AG09309 (cell line): ENCODE results near the gene DIP2C.
A peak's percentile ranks its signal among the peaks of the same experiment; 100 is the strongest.
"Not testable (repeated sequence)": the region's sequence is repeated elsewhere in the genome, so short reads cannot be mapped to it uniquely, and the experiment has no call there.

Experiments used
- DNase-seq: peaks from one replicate; pipeline ENCODE4 v3.0.0-alpha.2; 2010; ENCODE audit warnings: low read depth
- H3K4me3 ChIP-seq: 2 replicates; pipeline ENCODE4 v1.5.1; 2011; ENCODE audit warnings: mild to moderate bottlenecking, low read depth, low read length, moderate library complexity; ENCODE audit not compliant: control insufficient read depth
- TF ChIP-seq, protein P1 (sequence below): IDR thresholded peaks from 2 replicates; pipeline ENCODE4 v1.5.1; 2011; ENCODE audit warnings: mild to moderate bottlenecking, low read depth, low read length, inconsistent platforms; ENCODE audit not compliant: insufficient read depth, control insufficient read depth; ENCODE audit errors: missing control alignments

The DIP2C gene

DNA sequence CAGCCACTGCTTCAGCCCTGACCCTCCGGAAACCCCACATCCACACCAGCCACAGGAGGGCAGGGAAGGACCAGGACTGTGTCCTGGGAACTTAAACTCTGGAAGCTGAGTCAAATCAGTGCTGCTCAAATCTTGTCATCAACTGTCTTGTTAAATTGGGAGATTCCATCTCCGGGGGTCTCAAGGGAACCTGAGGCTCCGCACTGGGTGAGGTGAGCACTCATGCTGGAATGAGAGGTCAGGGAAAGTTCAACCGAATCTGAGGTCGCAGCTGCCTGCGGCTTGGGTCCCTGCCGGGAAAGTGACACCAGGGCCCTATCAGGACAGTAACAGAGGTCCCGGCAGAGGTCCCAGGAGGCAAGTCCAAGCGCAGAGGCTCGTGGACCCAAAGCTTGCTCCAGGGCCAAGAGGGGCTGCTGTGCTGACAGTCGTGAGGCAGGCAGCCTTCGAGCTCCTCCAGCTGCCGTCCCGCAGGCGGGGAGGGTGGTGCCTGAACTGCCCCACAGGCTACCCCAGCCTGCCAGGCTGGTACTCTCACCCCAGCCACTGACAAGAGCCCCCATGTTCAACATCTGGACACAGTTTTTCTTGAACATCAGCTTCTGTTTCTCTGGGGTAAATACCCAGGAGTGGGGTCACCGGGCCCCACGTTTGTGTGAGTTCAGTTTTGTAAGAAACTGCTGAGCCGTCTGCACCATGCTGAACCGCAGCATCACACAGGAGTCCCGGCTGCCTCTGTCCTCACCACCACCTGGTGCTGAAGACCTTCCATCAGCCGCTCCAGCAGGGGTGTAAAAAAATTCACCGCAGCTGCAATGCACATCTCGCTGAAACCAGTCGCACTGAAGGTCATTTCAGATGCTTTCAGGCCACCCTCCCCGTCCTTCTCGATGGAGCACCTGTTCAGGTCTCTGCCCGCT, 101.0 kb downstream of the DIP2C start:
- H3K4me3 ChIP-seq, result no peak overlapping the region
- TF ChIP-seq, protein P1, sequence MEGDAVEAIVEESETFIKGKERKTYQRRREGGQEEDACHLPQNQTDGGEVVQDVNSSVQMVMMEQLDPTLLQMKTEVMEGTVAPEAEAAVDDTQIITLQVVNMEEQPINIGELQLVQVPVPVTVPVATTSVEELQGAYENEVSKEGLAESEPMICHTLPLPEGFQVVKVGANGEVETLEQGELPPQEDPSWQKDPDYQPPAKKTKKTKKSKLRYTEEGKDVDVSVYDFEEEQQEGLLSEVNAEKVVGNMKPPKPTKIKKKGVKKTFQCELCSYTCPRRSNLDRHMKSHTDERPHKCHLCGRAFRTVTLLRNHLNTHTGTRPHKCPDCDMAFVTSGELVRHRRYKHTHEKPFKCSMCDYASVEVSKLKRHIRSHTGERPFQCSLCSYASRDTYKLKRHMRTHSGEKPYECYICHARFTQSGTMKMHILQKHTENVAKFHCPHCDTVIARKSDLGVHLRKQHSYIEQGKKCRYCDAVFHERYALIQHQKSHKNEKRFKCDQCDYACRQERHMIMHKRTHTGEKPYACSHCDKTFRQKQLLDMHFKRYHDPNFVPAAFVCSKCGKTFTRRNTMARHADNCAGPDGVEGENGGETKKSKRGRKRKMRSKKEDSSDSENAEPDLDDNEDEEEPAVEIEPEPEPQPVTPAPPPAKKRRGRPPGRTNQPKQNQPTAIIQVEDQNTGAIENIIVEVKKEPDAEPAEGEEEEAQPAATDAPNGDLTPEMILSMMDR, result peak; percentile 48

DNA sequence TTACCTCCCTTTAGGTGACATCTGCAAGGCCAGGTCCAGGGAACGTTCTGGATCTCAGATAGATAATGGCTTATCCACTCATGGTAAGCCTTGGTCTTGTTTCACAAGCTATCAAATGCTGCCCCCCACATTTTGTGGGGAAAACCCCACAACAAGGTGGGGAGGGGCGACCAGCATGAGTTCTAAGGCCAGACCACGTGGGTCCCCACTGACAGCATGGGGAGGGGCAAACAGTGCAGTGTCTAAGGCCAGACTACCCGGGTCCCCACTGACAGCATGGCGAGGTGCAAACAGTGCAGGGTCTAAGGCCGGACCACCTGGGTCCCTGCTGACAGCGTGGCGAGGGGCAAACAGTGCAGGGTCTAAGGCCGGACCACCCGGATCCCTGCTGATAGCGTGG, 102.8 kb downstream of the DIP2C start:
- no peak for DNase-seq
- TF ChIP-seq, protein P1, result no peak
- no peak overlapping the region for H3K4me3 ChIP-seq

More for the DNA sequence above, 101.0 kb downstream of the DIP2C start:
- DNase-seq, result no peak

DNA sequence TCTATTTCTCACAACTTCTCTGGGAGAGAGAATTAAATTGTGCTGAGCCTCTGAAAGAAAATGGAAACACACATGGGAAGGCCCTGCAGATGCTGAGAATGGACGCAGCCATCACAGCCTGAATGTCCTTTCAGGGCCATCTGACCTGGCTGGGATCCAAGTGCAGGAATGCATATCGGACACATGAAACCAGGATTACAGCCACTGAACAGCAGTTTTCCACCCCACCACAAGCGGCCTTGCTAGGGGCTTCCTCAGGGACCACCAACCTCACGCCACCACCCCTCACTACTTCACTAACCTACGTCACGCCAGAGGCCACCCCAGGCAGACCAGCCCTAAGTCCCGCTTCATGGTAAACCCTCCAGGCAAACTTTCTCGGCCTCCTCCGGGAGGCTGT, 103.3 kb downstream of the DIP2C start:
- TF ChIP-seq, protein P1, result no peak
- DNase-seq, result no peak
- H3K4me3 ChIP-seq, result no peak overlapping the region

DNA sequence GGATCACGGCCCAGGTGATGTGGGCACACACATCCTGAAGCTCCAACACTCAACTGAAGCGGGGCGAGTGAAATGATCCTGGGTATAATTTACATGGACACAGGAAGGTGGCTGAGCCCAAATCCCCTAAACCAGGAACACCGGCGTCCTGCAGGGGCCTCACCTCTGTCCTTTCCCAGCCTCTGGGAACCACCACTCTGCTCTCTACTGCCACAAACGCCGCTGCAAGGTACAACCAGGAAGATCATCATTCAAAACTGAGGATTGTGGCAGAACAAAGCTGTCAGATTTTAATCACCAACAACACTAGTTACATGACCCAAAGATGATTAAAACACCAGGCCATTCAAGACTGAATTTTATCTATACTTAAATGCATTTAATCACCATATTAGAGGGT, 104.0 kb downstream of the DIP2C start:
- TF ChIP-seq, protein P1, result no peak
- H3K4me3 ChIP-seq, result no peak overlapping the region
- DNase-seq, result no peak

DNA sequence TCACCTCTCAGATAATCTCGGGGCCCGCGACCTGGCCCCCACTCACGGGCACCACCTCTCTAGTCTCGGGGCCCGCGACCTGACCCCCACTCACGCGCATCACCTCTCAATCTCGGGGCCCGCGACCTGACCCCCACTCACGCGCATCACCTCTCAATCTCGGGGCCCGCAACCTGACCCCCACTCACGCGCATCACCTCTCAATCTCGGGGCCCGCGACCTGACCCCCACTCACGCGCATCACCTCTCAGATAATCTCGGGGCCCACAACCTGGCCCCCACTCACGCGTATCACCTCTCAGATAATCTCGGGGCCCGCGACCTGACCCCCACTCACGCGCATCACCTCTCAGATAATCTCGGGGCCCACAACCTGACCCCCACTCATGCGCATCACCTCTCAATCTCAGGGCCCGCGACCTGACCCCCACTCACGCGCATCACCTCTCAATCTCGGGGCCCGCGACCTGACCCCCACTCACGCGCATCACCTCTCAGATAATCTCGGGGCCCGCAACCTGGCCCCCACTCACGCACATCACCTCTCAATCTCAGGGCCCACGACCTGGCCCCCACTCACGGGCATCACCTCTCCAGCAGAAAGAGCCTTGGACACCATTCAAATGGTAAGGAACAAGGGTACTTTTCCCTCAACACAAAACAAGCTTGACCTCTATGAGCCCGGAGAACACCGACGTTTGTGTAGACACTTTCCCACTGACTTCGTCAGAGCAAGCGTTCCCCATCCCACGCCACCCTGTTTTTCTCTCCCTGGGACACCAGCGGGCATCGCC, 104.8 kb downstream of the DIP2C start:
- not testable (repeated sequence) for H3K4me3 ChIP-seq, DNase-seq

DNA sequence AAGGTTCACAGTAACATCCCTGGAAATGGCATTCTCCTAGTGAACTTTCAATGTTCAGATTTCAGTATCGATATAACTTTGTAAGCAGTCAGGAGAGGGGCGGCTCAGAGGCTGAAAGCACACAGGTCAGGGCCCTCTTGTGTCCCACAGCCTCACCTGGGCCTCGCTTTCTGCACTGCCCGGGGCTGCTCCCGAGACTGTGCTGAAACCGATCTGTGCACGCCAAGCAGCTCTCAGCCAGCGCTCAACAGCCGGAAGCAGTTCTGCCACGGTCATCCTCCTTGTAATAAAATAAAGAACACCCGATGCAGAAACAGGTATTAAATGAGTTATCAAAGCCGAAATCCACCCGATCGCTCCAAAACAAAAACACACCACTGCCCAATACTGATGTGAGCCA, 106.0 kb downstream of the DIP2C start:
- no peak for DNase-seq
- TF ChIP-seq, protein P1, result no peak
- no peak overlapping the region for H3K4me3 ChIP-seq

DNA sequence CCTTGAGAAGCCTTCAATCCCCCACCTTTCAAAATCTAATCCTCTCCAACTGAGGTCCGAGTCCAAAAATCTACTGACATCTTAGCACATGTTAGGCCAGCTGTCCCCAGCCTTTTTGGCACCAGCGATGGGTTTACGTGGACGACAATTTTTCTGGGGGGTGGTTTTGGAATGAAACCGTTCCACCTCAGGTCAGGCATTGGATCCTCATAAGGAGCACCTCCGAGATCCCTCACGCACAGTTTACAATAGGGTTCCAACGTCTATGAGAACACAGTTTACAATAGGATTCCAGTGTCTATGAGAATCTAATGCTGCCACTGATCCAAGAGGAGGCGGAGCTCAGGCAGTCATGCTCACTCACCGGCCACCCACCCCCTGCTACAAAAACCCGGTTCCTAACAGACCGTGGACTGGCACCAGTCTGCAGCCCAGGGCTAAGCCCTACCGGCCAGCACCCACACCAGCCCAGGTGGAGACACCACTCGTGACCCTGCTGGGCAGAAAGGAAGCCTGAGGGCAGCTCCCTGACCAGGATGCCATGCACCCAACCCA, 107.6 kb downstream of the DIP2C start:
- TF ChIP-seq, protein P1, result no peak
- DNase-seq, result no peak

More for the DNA sequence above, 107.6 kb downstream of the DIP2C start:
- no peak overlapping the region for H3K4me3 ChIP-seq
